Measurements from ENCODE around the gene CTNNA3. TPM values are rescaled to one million over a fixed set of nuclear protein-coding genes. Genes with fewer than 3 reads are reported as not detected.

CTNNA3 gene
- polyA plus RNA-seq, 3 donors: 0.05 to 0.09 TPM; not detected in 1

GRCh38 chr10:66942407-66942806, 753.6 kb downstream of the CTNNA3 start:
- 82 to 88% (median 85%) methylated on average over 1 of the region's 1 CpG for WGBS, 3 donors
- H3K27ac ChIP-seq (ENCODE audit: low read depth, low read length): no peak overlapping the region

- WGBS, 3 donors: 30 to 54% (median 52%) methylated on average over 5 of the region's 5 CpGs
- H3K27ac ChIP-seq (ENCODE audit: low read depth, low read length): no peak overlapping the region
These were observed 754.5 kb downstream of the CTNNA3 start for GRCh38 chr10:66941491-66941890.

GRCh38 chr10:66940965-66941364, 755.0 kb downstream of the CTNNA3 start:
- WGBS, 3 donors: 39 to 54% (median 46%) methylated on average over 3 of the region's 3 CpGs
- H3K27ac ChIP-seq (ENCODE audit: low read depth, low read length): no peak overlapping the region

GRCh38 chr10:66934711-66935110, 761.3 kb downstream of the CTNNA3 start:
- no peak overlapping the region for H3K27ac ChIP-seq (ENCODE audit: low read depth, low read length)

GRCh38 chr10:66931949-66932343, 764.0 kb downstream of the CTNNA3 start:
- WGBS, 3 donors: 34 to 53% (median 49%) methylated on average over 3 of the region's 3 CpGs

GRCh38 chr10:66931340-66931948, 764.6 kb downstream of the CTNNA3 start:
- no peak overlapping the region for H3K27ac ChIP-seq (ENCODE audit: low read depth, low read length)
- 25 to 31% (median 28%) methylated on average over 5 of the region's 5 CpGs for WGBS, 3 donors

More at GRCh38 chr10:66931949-66932343, 764.0 kb downstream of the CTNNA3 start:
- no peak overlapping the region for H3K27ac ChIP-seq (ENCODE audit: low read depth, low read length)

GRCh38 chr10:66929375-66929774, 766.6 kb downstream of the CTNNA3 start:
- H3K27ac ChIP-seq (ENCODE audit: low read depth, low read length): no peak overlapping the region
- WGBS, 3 donors: 46 to 55% (median 54%) methylated on average over 5 of the region's 5 CpGs

GRCh38 chr10:66928776-66929175, 767.2 kb downstream of the CTNNA3 start:
- WGBS, 3 donors: 30 to 44% (median 40%) methylated on average over 3 of the region's 3 CpGs
- no peak overlapping the region for H3K27ac ChIP-seq (ENCODE audit: low read depth, low read length)

- WGBS, 3 donors: 4 to 7% (median 6%) methylated on average over 30 of the region's 30 CpGs
- H3K27ac ChIP-seq (ENCODE audit: low read depth, low read length): no peak overlapping the region
These were observed 767.8 kb downstream of the CTNNA3 start for GRCh38 chr10:66927971-66928770.

- H3K27ac ChIP-seq (ENCODE audit: low read depth, low read length): no peak overlapping the region
- WGBS, 3 donors: 44 to 58% (median 54%) methylated on average over 11 of the region's 11 CpGs
These were observed 768.6 kb downstream of the CTNNA3 start for GRCh38 chr10:66927251-66927935.

- H3K27ac ChIP-seq (ENCODE audit: low read depth, low read length): no peak overlapping the region
- 45 to 58% (median 48%) methylated on average over 5 of the region's 5 CpGs for WGBS, 3 donors
These were observed 769.2 kb downstream of the CTNNA3 start for GRCh38 chr10:66926841-66927240.

- WGBS, 3 donors: 3 to 4% (median 3%) methylated on average over 16 of the region's 16 CpGs
These were observed 769.9 kb downstream of the CTNNA3 start, which contains the start of gene LRRTM3 for GRCh38 chr10:66925896-66926715. TSS of gene LRRTM3 (plus strand) at chr10:66926036.

GRCh38 chr10:66925373-66925772, 770.6 kb downstream of the CTNNA3 start:
- H3K27ac ChIP-seq (ENCODE audit: low read depth, low read length): no peak overlapping the region
- WGBS, 3 donors: 16 to 25% (median 25%) methylated on average over 7 of the region's 7 CpGs

More at GRCh38 chr10:66925896-66926715, 769.9 kb downstream of the CTNNA3 start, which contains the start of gene LRRTM3:
- H3K27ac ChIP-seq (ENCODE audit: low read depth, low read length): no peak within 1 kb of the TSS

GRCh38 chr10:66924674-66925345, 771.2 kb downstream of the CTNNA3 start:
- H3K27ac ChIP-seq (ENCODE audit: low read depth, low read length): no peak overlapping the region
- 48 to 71% (median 53%) methylated on average over 10 of the region's 10 CpGs for WGBS, 3 donors

GRCh38 chr10:66919248-66919647, 776.7 kb downstream of the CTNNA3 start:
- no peak overlapping the region for H3K27ac ChIP-seq (ENCODE audit: low read depth, low read length)
- WGBS, 3 donors: 86 to 96% (median 93%) methylated on average over 2 of the region's 2 CpGs

GRCh38 chr10:66917104-66917503, 778.9 kb downstream of the CTNNA3 start:
- 20 to 50% (median 48%) methylated on average over 3 of the region's 3 CpGs for WGBS, 3 donors
- H3K27ac ChIP-seq (ENCODE audit: low read depth, low read length): no peak overlapping the region

- H3K27ac ChIP-seq (ENCODE audit: low read depth, low read length): no peak overlapping the region
- WGBS, 3 donors: 69 to 91% (median 84%) methylated on average over 2 of the region's 2 CpGs
These were observed 780.0 kb downstream of the CTNNA3 start for GRCh38 chr10:66916030-66916429.

- WGBS, 3 donors: 87 to 91% (median 90%) methylated on average over 5 of the region's 5 CpGs
- no peak overlapping the region for H3K27ac ChIP-seq (ENCODE audit: low read depth, low read length)
These were observed 785.3 kb downstream of the CTNNA3 start for GRCh38 chr10:66910671-66911070.

Measured in adipose tissue (tissue), 3 donors.